GM19238 (cell line): ENCODE results near the gene PEX12.
"Not testable (repeated sequence)": the region's sequence is repeated elsewhere in the genome, so short reads cannot be mapped to it uniquely, and the experiment has no call there.

Experiments used
- DNase-seq: peaks from one replicate; pipeline ENCODE4 v3.0.0; 2011; ENCODE audit warnings: low spot score; ENCODE audit not compliant: insufficient read length

PEX12 gene

DNA sequence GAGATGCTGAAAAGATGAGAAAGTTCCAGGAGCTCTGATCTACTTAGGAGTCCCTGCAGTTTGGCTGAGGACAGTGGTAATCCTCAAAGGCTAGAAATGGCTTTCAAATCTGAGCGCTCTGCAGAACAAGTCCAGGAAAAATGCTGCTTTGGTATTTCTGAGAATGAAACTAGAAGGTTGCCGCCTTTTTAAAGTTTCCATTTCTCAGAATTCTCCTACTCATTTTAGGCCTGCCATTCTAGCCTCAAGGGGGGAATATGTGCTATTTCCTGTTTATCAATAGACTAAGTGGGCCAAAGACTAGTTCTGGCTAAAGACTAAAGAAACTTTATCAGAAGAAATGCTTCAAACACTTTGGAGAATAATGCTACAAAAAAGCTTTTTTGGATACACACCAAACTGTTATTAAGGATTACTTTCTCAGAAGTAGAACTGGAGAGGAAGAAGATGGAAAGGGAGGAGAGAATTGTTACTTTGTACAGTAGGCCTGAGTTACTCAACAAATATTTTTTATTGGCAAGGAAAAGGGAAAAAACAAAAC, 40.7 kb downstream of the PEX12 start, which contains the start of gene SLFN12L:
TSS of gene SLFN12L (minus strand) at position 78 of the 541 bp plus-strand sequence. CDS start 15,314 bp downstream, outside the sequence.
- peak; percentile 19 for DNase-seq

GRCh38 chr17:35536664-35537171, 41.7 kb downstream of the PEX12 start:
- DNase-seq: no peak

DNA sequence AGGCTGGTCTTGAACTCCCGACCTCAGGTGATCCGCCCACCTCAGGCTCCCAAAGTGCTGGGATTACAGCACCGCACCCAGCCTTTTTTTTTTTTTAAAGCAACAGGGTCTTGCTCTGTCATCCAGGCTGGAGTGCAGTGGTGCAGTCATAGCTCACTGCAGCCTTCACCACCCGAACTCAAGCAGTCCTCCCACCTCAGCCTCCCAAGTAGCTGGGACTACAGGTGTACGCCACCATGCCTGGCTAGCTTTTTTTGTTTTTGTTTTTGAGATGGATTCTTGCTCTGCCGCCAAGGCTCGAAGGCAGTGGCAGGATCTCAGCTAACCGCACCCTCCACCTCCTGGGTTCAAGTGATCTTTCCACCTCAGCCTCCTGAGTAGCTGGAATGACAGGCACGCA, 43.0 kb downstream of the PEX12 start:
- DNase-seq: not testable (repeated sequence)

- no peak for DNase-seq
Observed at GRCh38 chr17:35534576-35535093, 43.7 kb downstream of the PEX12 start.

DNA sequence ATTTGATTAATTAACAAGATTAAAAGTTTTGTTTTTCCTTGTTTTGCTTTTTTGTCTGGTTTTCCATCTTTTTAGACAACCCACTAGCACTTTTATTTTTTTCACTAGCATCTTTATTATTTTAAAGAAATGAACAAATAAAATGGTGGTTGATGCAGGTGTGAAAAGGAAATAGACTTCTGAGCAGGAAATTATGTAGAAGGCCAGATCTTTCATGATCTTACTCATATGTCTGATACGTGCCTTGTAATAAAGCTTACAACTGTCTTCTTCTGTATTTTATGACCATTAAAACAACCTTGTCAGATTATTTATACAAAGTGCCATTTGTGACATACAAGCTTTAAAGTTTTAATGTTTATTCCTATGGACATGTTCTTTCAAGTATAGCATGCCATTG, 47.2 kb downstream of the PEX12 start:
- no peak for DNase-seq

- DNase-seq: no peak
Observed at GRCh38 chr17:35529866-35530265, 48.5 kb downstream of the PEX12 start.

GRCh38 chr17:35529326-35529725, 49.0 kb downstream of the PEX12 start:
- not testable (repeated sequence) for DNase-seq
